GM12878 (cell line): Measurements from ENCODE around the gene CCDC178. TPM values are rescaled to one million over a fixed set of nuclear protein-coding genes. Genes with fewer than 3 reads are reported as not detected.

ENCODE experiments used
- ATAC-seq: fragments of 200-7000 bp; cut with Tn5 transposase; 3 replicates; pipeline ENCODE4 v1.9.1; 2020; ENCODE audit warnings: mild to moderate bottlenecking, moderate library complexity
- BruUV-seq: library from RNA; stranded (reverse); fragments of 400-500 nt; replicated peaks from 2 replicates; lab custom pipeline; 2021; lab: Mats Ljungman, UMichigan
- CTCF ChIA-PET: fragments of 300-600 bp; sonication (Branson Sonifier 250); formaldehyde crosslinking; extraction: SDS; loops from one replicate; lab custom pipeline; 2021; ENCODE audit warnings: inconsistent platforms; lab: Yijun Ruan, JAX
- POLR2A ChIA-PET: fragments of 350-600 bp; formaldehyde crosslinking; extraction: SDS; loops from one replicate; lab custom pipeline; 2021; ENCODE audit warnings: inconsistent platforms; lab: Charles Lee
- RAD21 ChIA-PET: fragments of 300-600 bp; sonication (Branson Sonifier 250); formaldehyde crosslinking; loops from one replicate; lab custom pipeline; 2023; ENCODE audit warnings: antibody characterized with exemption; ENCODE audit not compliant: unreplicated experiment; lab: Charles Lee
- SMC1A ChIA-PET: fragments of 300-600 bp; sonication (Branson Sonifier 250); formaldehyde crosslinking; loops from one replicate; lab custom pipeline; 2023; ENCODE audit not compliant: unreplicated experiment, uncharacterized antibody; lab: Charles Lee
- DNase-seq: peaks from one replicate; pipeline ENCODE4 v3.0.0-alpha.2; 2011; ENCODE audit warnings: low read depth, low spot score
- FAIRE-seq: peaks from 3 replicates; lab custom pipeline; 2011; peaks lifted over from hg19 to GRCh38; lab: Jason Lieb, UNC
- H2AFZ ChIP-seq: 2 replicates; pipeline ENCODE4 v1.6.0; 2011; ENCODE audit warnings: low read depth, low read length, control low read depth; ENCODE audit not compliant: control insufficient read depth
- H3K27ac ChIP-seq: 2 replicates; pipeline ENCODE4 v1.5.1; 2011; ENCODE audit warnings: control low read depth; ENCODE audit not compliant: control insufficient read depth, insufficient read depth
- H3K27me3 ChIP-seq, 2 experiments: replicated peaks in 1 of 2; 2 replicates each; pipeline versions ENCODE4 v1.6.0 to v1.6.1; 2011; ENCODE audit warnings: low read length in 1 of 2; ENCODE audit not compliant: control insufficient read depth in 2 of 2, insufficient read depth in 2 of 2
- H3K36me3 ChIP-seq, 2 experiments: 2 replicates each; pipeline ENCODE4 v1.5.1; 2011; ENCODE audit warnings: low read length in 1 of 2; ENCODE audit not compliant: control insufficient read depth in 2 of 2, insufficient read depth in 2 of 2
- H3K4me1 ChIP-seq: 2 replicates; pipeline ENCODE4 v1.6.1; 2011; ENCODE audit warnings: mild to moderate bottlenecking, low read length, moderate library complexity, mixed read lengths; ENCODE audit not compliant: control insufficient read depth, insufficient read depth
- H3K4me2 ChIP-seq: 2 replicates; pipeline ENCODE4 v1.6.0; 2011; ENCODE audit warnings: control low read depth; ENCODE audit not compliant: control insufficient read depth, insufficient read depth
- H3K4me3 ChIP-seq: fragments of 200-600 bp; sonication (generic); 2 replicates; pipeline ENCODE4 v1.5.1; 2016
- H3K79me2 ChIP-seq: 2 replicates; pipeline ENCODE4 v1.6.0; 2011; ENCODE audit warnings: low read length; ENCODE audit not compliant: control insufficient read depth, insufficient read depth
- H3K9ac ChIP-seq: 2 replicates; pipeline ENCODE4 v1.8.0; 2011; ENCODE audit warnings: low read length, control low read depth, mixed read lengths; ENCODE audit not compliant: control insufficient read depth, insufficient read depth
- H3K9me3 ChIP-seq: replicated peaks from 3 replicates; pipeline ENCODE4 v1.5.1; 2011; ENCODE audit warnings: mild to moderate bottlenecking, low read length; ENCODE audit not compliant: control insufficient read depth, insufficient read depth
- H4K20me1 ChIP-seq: 2 replicates; pipeline ENCODE4 v1.6.0; 2011; ENCODE audit not compliant: control insufficient read depth, insufficient read depth
- MXI1 ChIP-seq: fragments of 150-350 bp; IDR thresholded peaks from 2 replicates; pipeline ENCODE4 v1.6.1; 2011; ENCODE audit warnings: low read depth, mild to moderate bottlenecking, inconsistent platforms, low read length, improper control_type of control experiment
- SIX5 ChIP-seq: IDR thresholded peaks from 2 replicates; pipeline ENCODE4 v1.6.1; 2011; ENCODE audit warnings: mild to moderate bottlenecking, low read depth, low read length, moderate library complexity; ENCODE audit not compliant: severe bottlenecking
- TARDBP ChIP-seq: IDR thresholded peaks from 2 replicates; pipeline ENCODE4 v1.6.1; 2016; ENCODE audit warnings: borderline replicate concordance
- ZNF24 ChIP-seq: fragments of 450-650 bp; IDR thresholded peaks from 2 replicates; pipeline ENCODE4 v1.6.1; 2017; ENCODE audit warnings: antibody characterized with exemption, mild to moderate bottlenecking
- WGBS: methylation state at CpG from one replicate; pipeline ENCODE4 v1.1.6; 2016; ENCODE audit warnings: low lambda C conversion rate; ENCODE audit not compliant: insufficient replicate concordance, insufficient coverage; ENCODE audit errors: missing lambda C conversion rate; 5-methylcytosine and 5-hydroxymethylcytosine counted together
- in situ Hi-C: fragments of 300-500 bp; cut with MboI; formaldehyde crosslinking; loops from 9 replicates; pipeline ENCODE4 v1.14.3; 2018; ENCODE audit warnings: mixed read lengths
- intact Hi-C: fragments of 100-400 bp; cut with micrococcal nuclease; formaldehyde crosslinking; loops from one replicate; pipeline ENCODE4 v1.14.2; 2022; ENCODE audit not compliant: unreplicated experiment
- polyA plus RNA-seq, 11 experiments: library from polyadenylated mRNA; depleted of rRNA in 4 of 11; unstranded in 6 of 11; stranded (reverse) in 5 of 11; fragments of >200 nt; fragmentation: Nextera tagmentation in 4 of 11; fragmentation: Illumina TruSeq in 1 of 11; extraction: Ambion mirVana in 4 of 11; extraction: Trizol in 1 of 11; gene quantifications; 1 replicate in 1 of 11; 2 replicates in 10 of 11; pipeline versions ENCODE4 v1.2.1 to v1.2.3, GENCODE V29; 2011 to 2016; ENCODE audit warnings: inconsistent platforms in 2 of 11, missing spikeins in 2 of 11, low read depth in 1 of 11
- total RNA-seq, 4 experiments: library from RNA; depleted of rRNA in 3 of 4; stranded (reverse); fragments of >200 nt in 3 of 4; fragmentation: Illumina TruSeq in 1 of 4; extraction: Trizol in 1 of 4; gene quantifications; 2 replicates each; pipeline versions ENCODE4 v1.2.1 to v1.2.3, GENCODE V29; 2013 to 2021
- TF ChIP-seq, protein P1 (sequence below): fragments of 450-650 bp; IDR thresholded peaks from 2 replicates; pipeline ENCODE4 v1.6.1; 2017; ENCODE audit warnings: mild to moderate bottlenecking, low read depth, inconsistent platforms; ENCODE audit not compliant: poor library complexity, severe bottlenecking

CCDC178 gene
- total and polyA plus RNA-seq, 10 of the 15 experiments (the other 5 are each of a cell fraction or from before 2014, with no cell fraction given) = 0.04 TPM; not detected in 9

DNA sequence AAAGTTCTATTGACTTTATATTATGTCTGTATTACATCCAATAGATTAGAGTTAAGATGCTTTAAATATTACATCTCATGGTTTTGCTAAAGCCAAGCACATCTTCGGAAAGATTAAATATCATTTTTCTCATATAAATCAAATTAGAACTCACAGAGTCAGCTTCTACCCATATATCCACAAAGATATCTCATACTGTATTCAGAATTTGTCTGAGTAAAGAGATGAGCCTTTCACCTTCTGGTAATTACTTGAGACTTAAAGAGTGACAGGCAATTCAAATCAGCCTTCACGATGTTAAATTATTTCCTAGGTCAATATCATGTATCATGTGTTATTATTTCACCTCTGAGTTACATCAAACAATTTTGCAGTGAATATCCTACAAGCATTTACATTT is 13.0 kb downstream of the CCDC178 start (continued):
- TF ChIP-seq SIX5 (no peak), TARDBP (no peak)
- TF ChIP-seq, protein P1, sequence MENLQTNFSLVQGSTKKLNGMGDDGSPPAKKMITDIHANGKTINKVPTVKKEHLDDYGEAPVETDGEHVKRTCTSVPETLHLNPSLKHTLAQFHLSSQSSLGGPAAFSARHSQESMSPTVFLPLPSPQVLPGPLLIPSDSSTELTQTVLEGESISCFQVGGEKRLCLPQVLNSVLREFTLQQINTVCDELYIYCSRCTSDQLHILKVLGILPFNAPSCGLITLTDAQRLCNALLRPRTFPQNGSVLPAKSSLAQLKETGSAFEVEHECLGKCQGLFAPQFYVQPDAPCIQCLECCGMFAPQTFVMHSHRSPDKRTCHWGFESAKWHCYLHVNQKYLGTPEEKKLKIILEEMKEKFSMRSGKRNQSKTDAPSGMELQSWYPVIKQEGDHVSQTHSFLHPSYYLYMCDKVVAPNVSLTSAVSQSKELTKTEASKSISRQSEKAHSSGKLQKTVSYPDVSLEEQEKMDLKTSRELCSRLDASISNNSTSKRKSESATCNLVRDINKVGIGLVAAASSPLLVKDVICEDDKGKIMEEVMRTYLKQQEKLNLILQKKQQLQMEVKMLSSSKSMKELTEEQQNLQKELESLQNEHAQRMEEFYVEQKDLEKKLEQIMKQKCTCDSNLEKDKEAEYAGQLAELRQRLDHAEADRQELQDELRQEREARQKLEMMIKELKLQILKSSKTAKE = no peak

DNA sequence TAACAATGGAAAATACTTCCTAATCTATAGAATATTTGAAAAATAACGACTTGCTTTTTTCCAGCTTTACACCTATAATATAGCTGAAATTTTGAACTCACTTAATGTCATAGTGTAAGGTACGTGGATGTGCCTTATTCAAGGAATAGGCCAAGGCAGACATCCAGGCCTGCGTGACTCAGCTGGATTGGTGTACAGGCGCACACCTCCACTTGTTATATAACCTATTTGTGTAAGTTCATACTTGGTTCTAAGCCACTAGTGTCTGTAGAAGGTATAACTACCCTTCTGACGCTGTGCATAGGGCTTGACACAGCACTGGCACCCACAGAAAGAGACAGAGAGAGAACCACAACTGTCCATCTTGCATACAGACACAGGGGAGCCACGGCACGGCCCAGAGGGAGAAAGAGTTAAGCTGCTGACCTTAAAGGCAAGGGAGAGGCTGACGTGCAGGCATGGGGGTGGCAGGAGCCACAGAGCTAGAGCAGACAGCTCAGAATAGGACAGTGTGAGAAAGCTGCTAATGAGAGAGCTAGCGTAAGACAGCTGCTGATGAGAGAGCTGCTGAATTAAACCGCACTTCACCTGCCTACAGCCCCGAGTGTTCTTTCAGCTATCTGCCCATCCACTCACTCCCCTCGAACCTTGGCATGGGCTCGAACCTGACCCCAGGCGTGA is 16.1 kb downstream of the CCDC178 start:
- Histone ChIP-seq H3K27me3 (no peaks in the 10 kb centered on the region), H4K20me1 (no peaks in the 10 kb centered on the region), H3K36me3 (no peaks in the 10 kb centered on the region), H3K79me2 (no peaks in the 10 kb centered on the region), H2AFZ (no peak overlapping the region), H3K9ac (no peak overlapping the region), H3K27ac (no peak overlapping the region), H3K9me3 (no peaks in the 10 kb centered on the region), H3K4me3 (no peak overlapping the region), H3K4me2 (no peak overlapping the region), H3K4me1 (no peaks in the 10 kb centered on the region)
- no peak for FAIRE-seq
- POLR2A ChIA-PET = no interaction called here
- intact Hi-C loops (no loop called here), in situ Hi-C loops (no loop called here)
- peak; percentile 40 for ATAC-seq
- 16% methylated on average over 14 of the region's 14 CpGs for WGBS
- no TSS peak for BruUV-seq
- SMC1A ChIA-PET = interaction anchor here (0.6 kb wide), 1 partner anchor 9 kb away, joined by 3 read pairs; no protein-coding TSS in a partner anchor
- CTCF ChIA-PET = interaction anchor here (1.0 to 1.4 kb wide), 3 partner anchors 12 to 192 kb away, joined by 3 read pairs; no protein-coding TSS in a partner anchor
- no peak for DNase-seq
- no peak for TF ChIP-seq ZNF24
- TF ChIP-seq MXI1 = no peak
- RAD21 ChIA-PET = no interaction called here
